GM21381 (cell line): ENCODE data around the gene ADRB1.

Source experiments
- ATAC-seq: cut with Tn5 transposase; IDR thresholded peaks from one replicate; pipeline ENCODE4 v1.9.1; 2021; ENCODE audit warnings: mild to moderate bottlenecking, moderate library complexity; ENCODE audit not compliant: unreplicated experiment

The ADRB1 gene

DNA sequence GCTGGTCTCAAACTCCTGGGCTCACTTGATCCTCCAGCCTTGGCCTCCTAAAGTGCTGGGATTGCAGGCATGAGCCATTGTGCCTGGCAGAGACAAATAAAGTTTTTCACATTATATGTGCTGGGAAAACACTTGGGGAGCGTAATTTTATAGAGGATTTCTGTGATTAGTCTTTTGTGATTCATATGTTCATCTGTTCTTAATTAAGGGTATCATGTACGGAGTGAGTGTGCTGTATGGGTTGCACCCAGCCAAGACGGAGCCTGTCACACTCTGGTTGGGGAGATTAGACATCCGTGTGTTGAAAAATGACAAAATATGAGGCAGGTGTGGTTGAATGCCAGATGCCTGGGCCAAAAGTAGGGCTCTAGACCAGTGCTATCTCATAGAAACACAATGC, 10.3 kb downstream of the ADRB1 start:
- ATAC-seq = no peak

- no peak for ATAC-seq
Measured at GRCh38 chr10:114057855-114058254, 14.2 kb downstream of the ADRB1 start.

DNA sequence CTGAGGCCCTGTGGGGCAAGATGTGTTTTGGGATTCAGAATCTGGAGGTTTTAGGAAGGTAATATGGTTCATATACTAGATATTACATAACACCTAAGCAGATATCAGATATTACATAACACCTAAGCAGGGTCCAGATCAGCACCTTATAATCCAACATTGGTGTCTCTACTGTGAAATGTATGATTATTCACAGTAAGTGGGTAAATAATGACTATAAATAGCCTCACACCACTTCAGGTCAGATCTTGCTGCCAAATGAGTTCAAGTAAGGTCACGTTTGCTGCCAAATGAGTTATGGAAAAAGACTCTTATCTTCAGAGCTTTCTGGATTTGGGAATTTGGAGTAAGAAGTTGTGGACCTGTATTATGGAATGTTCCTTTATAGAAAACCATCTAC, 14.6 kb downstream of the ADRB1 start:
- ATAC-seq = no peak

DNA sequence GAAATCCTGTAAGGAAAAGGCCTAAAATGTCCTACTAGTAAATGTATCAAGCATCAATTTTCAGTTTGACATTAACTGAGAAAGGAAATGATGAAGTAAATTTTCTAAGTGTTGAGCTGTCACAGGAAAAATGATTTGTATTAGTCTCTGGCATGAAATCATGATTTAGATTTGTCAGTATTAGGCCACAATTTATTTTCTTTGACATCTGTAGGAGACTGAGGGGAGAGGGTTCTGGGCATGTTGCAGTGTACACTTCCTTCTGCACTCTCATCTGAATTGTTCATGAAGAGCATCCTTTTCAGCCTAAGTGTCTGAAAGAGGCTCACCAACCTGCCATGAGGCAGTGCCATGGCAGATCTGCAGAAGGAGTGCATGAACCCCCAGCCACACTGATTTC, 15.9 kb downstream of the ADRB1 start:
- ATAC-seq = no peak

- ATAC-seq = no peak
Measured at GRCh38 chr10:114060456-114060855, 16.8 kb downstream of the ADRB1 start.

- no peak for ATAC-seq
Measured at GRCh38 chr10:114061148-114061547, 17.5 kb downstream of the ADRB1 start.

DNA sequence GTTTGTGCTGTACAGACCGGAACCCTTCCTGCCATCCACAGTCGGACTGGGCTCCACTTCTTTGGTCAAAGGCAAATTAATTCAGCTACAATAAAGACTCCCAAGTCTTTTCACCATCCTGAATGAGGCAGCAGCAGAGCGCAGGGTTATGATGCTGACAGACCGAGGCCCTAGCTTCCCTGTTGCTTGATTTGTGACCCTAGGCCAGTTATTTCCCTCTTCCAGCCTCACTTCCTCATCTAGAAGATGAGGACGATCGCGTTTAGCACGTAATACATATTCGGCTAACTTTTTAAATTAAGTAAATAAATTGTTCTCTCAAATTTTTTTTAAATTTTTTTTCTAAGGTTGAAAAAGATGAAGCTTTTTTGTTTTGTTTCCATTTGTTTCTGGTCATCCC, 18.1 kb downstream of the ADRB1 start:
- no peak for ATAC-seq

GRCh38 chr10:114064151-114065048, 20.7 kb downstream of the ADRB1 start:
- no peak for ATAC-seq

GRCh38 chr10:114065049-114065435, 21.4 kb downstream of the ADRB1 start:
- no peak for ATAC-seq

- ATAC-seq = no peak
Measured at GRCh38 chr10:114068054-114068707, 24.5 kb downstream of the ADRB1 start.

GRCh38 chr10:114070710-114071109, 27.0 kb downstream of the ADRB1 start:
- ATAC-seq = no peak

- ATAC-seq = no peak
Measured at GRCh38 chr10:114071178-114071577, 27.5 kb downstream of the ADRB1 start.

GRCh38 chr10:114073395-114074186, 29.9 kb downstream of the ADRB1 start:
- ATAC-seq = no peak

GRCh38 chr10:114075093-114075492, 31.4 kb downstream of the ADRB1 start:
- ATAC-seq = no peak

DNA sequence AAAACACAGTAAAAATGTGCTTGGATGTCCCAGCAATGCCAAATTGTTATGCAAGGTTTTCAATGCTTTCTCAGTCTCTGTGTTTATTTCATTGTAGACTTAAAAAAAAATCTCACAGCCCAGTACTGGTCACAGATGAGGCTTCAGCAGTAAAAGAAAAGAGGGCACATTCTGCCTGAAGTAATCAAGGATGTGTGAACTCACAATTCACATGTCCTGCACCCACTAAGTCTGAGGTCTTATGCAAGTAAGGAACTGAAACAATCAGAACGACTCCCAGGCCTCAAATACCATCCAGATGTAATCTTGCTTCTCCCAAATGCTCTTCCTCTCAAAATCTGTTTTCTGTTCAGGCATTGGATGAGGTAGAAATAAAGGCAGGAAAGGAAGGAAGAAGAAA, 33.7 kb downstream of the ADRB1 start:
- no peak for ATAC-seq

DNA sequence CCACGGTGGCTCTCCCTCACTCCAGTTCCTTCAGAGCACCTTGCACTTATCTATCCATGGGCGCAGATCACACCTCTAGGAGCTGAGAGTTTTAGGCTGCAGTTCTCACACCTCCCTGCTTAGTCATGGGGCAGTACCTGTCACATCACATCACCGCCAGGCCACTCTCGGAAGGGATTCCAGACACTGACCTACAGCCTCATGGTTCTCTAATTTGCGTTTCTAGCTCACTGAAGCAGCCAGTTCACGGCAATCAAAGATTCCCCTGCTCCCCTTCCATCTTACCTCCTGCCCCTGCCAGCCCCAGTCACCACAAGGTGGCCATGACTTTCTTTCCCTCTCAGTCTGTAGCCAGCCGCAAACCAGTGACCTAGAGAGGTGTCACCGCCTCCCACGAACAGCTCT, 34.2 kb downstream of the ADRB1 start:
- no peak for ATAC-seq

- no peak for ATAC-seq
Measured at GRCh38 chr10:114078346-114078745, 34.7 kb downstream of the ADRB1 start.

DNA sequence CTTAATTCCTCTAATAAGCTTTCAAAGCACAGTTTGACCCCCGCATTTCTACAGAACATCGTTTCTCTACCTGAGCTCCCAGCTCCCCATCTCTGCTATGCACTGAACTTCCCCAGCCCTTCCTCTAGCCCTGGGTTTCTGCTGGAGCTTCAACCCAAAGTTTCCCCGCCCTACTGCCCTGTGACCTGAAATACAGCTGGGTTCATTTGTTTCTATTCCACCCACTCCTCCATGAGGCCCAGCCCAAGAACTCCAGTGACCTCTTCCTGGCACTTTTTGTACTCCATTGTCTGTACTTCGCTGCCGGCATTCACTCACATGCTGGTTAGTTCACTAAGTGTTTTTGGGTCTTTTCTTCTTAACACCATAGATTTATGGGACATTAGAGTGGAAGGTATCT, 35.8 kb downstream of the ADRB1 start:
- no peak for ATAC-seq

- ATAC-seq = no peak
Measured at GRCh38 chr10:114081911-114082583, 38.4 kb downstream of the ADRB1 start.

DNA sequence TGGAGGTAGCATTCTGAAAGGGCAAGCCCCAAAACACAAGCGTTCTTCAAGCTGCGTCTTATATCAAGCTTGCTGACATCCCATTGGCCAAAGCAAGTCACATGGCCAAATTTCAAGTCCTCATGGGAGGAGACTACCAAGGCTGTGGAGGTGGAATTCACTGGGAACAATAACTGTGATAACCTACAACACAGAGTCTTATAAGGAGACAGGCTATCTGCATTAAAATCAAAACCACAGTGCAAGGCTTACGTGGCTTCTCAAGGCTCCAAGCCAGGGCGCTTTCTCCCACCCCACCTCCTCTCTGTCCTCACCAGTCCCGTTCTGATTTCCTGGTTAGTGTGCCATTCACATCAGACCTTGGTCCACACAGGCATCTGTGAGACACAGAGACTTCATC, 39.4 kb downstream of the ADRB1 start:
- ATAC-seq = no peak

GRCh38 chr10:114084215-114084614, 40.5 kb downstream of the ADRB1 start:
- ATAC-seq = no peak
